Stimulated activated naive B cell treated with anti-CD40 and anti-IgM and Interleukin-4, amounts not matched to agents 10 μg/mL and 1 μg/mL and 100 μg/mL, for 72 hours (primary cell): ENCODE results near the gene NDST1.

Experiments
- ATAC-seq, 2 donors: fragments of 150-1000 bp; cut with Tn5 transposase; replicated peaks; 2 replicates each; pipeline ENCODE4 v1.10.0; 2021; ENCODE audit warnings: moderate library complexity in 1 of 2
- DNase-seq: peaks from one replicate; pipeline ENCODE4 v3.0.0; 2021
- H3K27ac Mint-ChIP-seq: one replicate; pipeline ENCODE4 v1.8.0; 2022; ENCODE audit warnings: mild to moderate bottlenecking, mixed read lengths
- H3K27me3 Mint-ChIP-seq, 2 donors: one replicate each; pipeline ENCODE4 v1.8.0; 2022; ENCODE audit warnings: mixed read lengths in 2 of 2
- H3K36me3 Mint-ChIP-seq, 2 donors: one replicate each; pipeline ENCODE4 v1.8.0; 2022; ENCODE audit warnings: mixed read lengths in 2 of 2, mild to moderate bottlenecking in 1 of 2
- H3K4me1 Mint-ChIP-seq, 2 donors: one replicate each; pipeline ENCODE4 v1.8.0; 2022; ENCODE audit warnings: mixed read lengths in 2 of 2, mild to moderate bottlenecking in 1 of 2
- H3K4me3 Mint-ChIP-seq, 2 donors: one replicate each; pipeline ENCODE4 v1.8.0; 2022; ENCODE audit warnings: mild to moderate bottlenecking in 2 of 2, mixed read lengths in 2 of 2, moderate library complexity in 1 of 2
- H3K9me3 Mint-ChIP-seq, 2 donors: one replicate each; pipeline ENCODE4 v1.8.0; 2022; ENCODE audit warnings: mixed read lengths in 2 of 2, mild to moderate bottlenecking in 1 of 2

Gene NDST1

DNA sequence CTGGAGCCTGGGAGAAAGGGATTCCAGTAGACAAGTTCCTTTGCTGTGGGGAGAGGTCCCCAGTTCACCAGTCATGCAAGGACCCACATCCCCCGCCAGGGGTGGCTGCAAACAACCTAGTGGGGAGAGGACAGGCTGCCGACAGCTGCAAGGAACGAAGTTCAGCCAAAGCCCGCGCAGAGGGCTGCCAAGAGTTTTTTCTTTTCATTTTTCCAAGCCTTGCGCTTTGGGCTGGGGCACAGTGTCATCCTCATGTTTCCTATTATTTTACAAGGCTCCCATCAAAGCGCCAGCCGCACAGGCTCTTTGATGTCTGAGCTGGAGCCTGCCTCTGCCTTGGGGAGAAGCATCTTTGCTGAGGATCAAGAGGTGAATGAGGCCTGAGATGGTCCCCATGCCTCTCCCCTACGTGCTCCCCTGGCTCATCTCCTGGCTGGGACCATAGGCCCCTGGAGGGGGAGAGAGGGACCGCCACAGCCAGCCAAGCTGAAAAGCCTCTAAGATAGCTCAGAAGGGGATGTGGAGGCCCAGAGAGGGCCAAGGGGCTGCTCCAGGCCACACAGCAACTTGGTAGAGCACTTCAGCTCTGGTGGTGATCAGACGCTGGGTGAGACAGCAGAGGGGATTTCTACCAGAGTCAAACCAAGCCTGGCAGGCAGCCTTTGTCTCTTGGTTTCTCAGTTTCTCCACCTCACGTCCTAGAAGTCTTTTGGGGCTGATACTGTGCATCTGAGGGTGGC, 82.1 kb downstream of the NDST1 start:
- no peak for DNase-seq

DNA sequence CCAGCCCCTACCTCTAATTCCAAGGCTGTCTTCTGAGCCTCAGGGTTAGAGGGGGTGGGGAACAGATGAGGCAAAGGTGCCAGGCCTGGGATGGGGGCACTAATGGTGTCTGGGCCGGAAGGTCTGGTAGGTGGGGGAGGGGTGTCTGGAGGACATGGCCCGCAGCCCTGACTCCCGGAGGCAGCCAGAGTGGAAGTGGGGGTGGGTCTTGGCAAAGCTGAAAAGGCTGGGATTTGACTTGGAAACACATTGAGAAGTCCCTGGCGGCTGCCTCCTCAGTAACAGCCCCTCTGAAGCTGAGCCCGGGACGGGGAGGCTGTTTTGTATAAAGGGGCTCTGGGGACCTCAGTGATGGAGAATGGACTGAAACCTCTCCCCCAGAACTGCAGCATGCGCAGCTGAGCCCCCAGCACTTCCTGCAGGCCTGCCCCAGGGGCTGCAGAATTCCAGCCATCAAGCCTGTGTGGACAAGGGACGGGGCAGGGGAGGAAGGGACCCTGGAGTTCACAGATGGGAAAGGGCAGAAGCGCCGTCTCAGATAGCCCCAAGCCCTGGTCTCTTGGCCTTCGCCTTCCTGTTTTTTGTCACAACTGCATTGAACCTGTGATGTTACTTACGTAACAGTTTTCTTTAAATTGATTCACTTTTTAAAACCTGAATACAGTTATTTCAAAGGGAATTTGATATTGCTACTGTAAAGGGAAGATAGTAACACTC, 83.2 kb downstream of the NDST1 start:
- peaks cover 2 to 3% of the 10 kb centered on the region in 2 donors for H3K4me1 Mint-ChIP-seq
- H3K36me3 Mint-ChIP-seq: no peaks in the 10 kb centered on the region
- H3K9me3 Mint-ChIP-seq: no peaks in the 10 kb centered on the region
- no peak overlapping the region for H3K4me3 Mint-ChIP-seq
- ATAC-seq: no peak
- H3K27ac Mint-ChIP-seq: no peak overlapping the region
- no peak for DNase-seq
- no peaks in the 10 kb centered on the region for H3K27me3 Mint-ChIP-seq

More for the DNA sequence above, 82.1 kb downstream of the NDST1 start:
- no peaks in the 10 kb centered on the region for H3K27me3 Mint-ChIP-seq
- H3K4me3 Mint-ChIP-seq: no peak overlapping the region
- ATAC-seq: peak in 1 of 2 donors; percentile 25
- H3K4me1 Mint-ChIP-seq: no peaks in the 10 kb centered on the region
- H3K9me3 Mint-ChIP-seq: no peaks in the 10 kb centered on the region
- H3K36me3 Mint-ChIP-seq: no peaks in the 10 kb centered on the region
- no peak overlapping the region for H3K27ac Mint-ChIP-seq

DNA sequence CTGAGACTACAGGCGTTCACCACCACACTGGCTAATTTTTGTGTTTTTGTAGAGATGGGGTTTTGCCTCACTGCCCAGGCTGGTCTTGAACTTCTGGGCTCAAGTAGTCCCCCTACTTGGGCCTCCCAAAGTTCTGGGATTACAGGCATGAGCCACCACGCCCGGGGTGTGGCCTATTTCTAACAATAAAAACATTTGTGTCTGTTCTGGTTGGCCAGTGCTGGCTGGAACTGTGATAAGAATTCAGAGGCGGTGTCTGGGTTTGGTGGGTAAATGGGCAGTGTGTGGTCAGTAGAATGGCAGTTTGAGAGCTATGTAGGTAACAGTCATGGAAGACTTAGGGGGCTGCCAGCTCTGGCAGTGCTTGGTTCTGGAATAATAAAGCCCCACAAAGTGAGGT, 85.7 kb downstream of the NDST1 start:
- no peak for ATAC-seq
- Mint-ChIP-seq H3K27me3 (no peaks in the 10 kb centered on the region), H3K27ac (no peak overlapping the region), H3K9me3 (no peaks in the 10 kb centered on the region), H3K4me3 (no peak overlapping the region), H3K4me1 (peaks cover 12 to 19% of the 10 kb centered on the region in 2 donors), H3K36me3 (no peaks in the 10 kb centered on the region)
- no peak for DNase-seq

DNA sequence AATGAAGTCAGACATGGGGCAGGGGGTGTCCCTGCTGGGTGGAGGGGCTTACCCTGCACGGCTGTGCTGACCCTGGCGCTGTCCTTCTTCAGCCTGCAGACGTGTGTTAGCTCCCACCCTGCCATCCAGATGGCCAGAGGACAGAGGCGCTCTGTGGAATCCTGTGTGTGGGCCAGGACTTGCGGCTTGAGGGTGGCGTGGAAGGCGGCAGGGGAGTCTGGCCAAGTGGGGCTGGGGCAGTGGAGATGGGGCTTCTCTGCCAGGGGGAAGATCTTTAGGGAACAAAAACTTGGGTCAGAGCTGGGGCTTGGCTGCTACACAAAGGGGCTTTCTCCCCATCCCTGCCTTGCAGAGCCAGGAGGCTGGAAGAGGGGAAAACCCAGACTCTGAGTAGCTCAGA, 86.1 kb downstream of the NDST1 start:
- DNase-seq (no peak), ATAC-seq (no peak)
- H3K36me3 Mint-ChIP-seq: no peaks in the 10 kb centered on the region
- peaks cover 12 to 19% of the 10 kb centered on the region in 2 donors for H3K4me1 Mint-ChIP-seq
- H3K4me3 Mint-ChIP-seq: no peak overlapping the region
- H3K27me3 Mint-ChIP-seq: no peaks in the 10 kb centered on the region
- H3K27ac Mint-ChIP-seq: no peak overlapping the region
- no peaks in the 10 kb centered on the region for H3K9me3 Mint-ChIP-seq

DNA sequence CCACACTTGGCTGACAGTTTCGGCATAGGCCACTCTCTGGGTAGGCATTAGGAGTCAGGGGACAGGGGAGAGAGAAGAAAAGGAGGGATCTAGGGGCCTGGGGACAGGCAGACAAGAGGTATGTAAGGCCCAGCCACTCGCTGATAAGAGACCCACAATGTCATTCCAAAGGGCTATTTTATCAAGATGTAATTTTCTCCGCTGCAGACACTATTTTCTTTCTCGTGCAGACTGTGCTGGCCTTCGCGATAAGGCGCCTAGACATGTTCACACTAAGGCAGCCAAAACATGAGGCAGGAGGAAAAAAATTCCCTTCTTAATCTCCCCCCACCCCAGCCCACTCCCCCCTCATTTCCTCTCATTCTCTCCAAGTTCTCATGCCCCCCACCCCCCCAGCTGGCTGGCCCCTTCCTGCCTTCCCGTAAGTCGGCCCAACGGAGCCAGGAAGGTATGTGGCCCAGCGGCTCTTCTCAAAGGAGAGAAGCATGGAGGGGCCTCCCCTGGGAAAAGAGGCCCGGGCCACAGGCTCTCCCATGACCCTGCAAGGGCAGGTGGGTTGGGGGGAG, 87.6 kb downstream of the NDST1 start:
- H3K4me1 Mint-ChIP-seq: peaks cover 12 to 19% of the 10 kb centered on the region in 2 donors
- no peak overlapping the region for H3K27ac Mint-ChIP-seq
- no peaks in the 10 kb centered on the region for H3K27me3 Mint-ChIP-seq
- DNase-seq: no peak
- no peaks in the 10 kb centered on the region for H3K9me3 Mint-ChIP-seq
- no peaks in the 10 kb centered on the region for H3K36me3 Mint-ChIP-seq
- no peak overlapping the region for H3K4me3 Mint-ChIP-seq
- no peak for ATAC-seq

DNA sequence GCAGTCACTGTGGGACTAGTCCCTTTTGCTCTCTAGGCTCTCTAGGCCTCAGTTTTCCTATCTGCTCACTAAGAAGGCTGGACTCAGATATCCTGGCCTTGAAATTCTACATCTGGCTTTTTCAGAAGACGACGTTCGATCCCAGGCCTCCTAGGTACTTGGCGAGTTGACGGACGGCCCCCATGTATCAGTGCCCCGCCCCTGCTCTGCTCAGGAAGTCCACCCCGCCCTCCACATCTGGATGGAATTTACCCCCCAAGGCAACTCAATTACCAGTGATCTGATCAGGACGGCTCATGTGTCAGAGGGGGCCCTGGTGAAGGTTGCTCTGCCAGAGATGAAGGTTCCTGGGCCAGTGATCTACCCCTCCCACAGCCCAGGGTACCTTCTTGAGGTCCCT, 88.4 kb downstream of the NDST1 start:
- Mint-ChIP-seq H3K27ac (no peak overlapping the region), H3K27me3 (no peaks in the 10 kb centered on the region), H3K36me3 (no peaks in the 10 kb centered on the region), H3K4me3 (no peak overlapping the region), H3K4me1 (peaks cover 12 to 19% of the 10 kb centered on the region in 2 donors), H3K9me3 (no peaks in the 10 kb centered on the region)
- ATAC-seq (no peak), DNase-seq (no peak)

DNA sequence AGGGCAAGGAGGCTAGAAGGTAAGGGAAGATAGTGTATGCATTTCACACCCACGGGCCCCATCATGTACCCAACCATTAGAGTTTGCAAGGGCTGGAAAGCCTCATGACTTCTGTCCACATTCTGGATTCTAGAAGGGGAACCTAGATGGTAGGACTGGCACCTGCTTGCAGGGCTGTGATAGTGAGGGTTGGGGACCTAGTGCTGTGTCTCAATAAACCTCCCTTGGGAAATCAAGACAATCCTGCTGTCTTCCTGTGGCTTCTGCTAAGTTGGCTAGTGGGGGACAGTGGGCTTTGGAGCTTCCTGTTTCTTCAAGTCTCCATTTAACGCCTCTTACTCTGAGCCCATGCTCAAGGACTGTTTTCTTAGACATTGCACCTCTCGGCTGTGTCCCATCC, 88.9 kb downstream of the NDST1 start:
- no peak overlapping the region for H3K4me3 Mint-ChIP-seq
- ATAC-seq (no peak), DNase-seq (no peak)
- no peaks in the 10 kb centered on the region for H3K27me3 Mint-ChIP-seq
- H3K4me1 Mint-ChIP-seq: peaks cover 12 to 19% of the 10 kb centered on the region in 2 donors
- no peaks in the 10 kb centered on the region for H3K36me3 Mint-ChIP-seq
- no peaks in the 10 kb centered on the region for H3K9me3 Mint-ChIP-seq
- no peak overlapping the region for H3K27ac Mint-ChIP-seq

DNA sequence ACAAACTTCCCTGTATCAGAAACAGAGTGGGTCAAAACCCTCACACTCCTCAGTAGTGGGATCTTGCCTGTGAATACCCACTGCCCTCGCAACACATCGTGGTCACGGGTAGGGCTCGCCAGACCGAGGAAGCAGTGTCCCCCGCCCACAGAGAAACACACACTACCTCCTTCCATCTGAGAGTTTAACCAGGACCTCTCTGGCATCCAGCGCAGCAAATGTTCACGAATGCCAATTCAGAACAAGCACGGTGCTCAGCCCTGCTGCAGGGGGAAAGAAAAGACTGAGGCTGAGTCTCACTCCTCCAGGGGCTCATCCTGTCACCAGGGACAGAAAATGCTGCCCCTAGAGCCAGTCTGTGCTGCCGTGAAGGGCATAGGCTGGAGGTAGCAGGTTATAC, 90.1 kb downstream of the NDST1 start:
- no peaks in the 10 kb centered on the region for H3K9me3 Mint-ChIP-seq
- no peak overlapping the region for H3K27ac Mint-ChIP-seq
- no peak for DNase-seq
- H3K27me3 Mint-ChIP-seq: no peaks in the 10 kb centered on the region
- H3K36me3 Mint-ChIP-seq: no peaks in the 10 kb centered on the region
- peaks cover 12 to 19% of the 10 kb centered on the region in 2 donors for H3K4me1 Mint-ChIP-seq
- no peak for ATAC-seq
- no peak overlapping the region for H3K4me3 Mint-ChIP-seq

DNA sequence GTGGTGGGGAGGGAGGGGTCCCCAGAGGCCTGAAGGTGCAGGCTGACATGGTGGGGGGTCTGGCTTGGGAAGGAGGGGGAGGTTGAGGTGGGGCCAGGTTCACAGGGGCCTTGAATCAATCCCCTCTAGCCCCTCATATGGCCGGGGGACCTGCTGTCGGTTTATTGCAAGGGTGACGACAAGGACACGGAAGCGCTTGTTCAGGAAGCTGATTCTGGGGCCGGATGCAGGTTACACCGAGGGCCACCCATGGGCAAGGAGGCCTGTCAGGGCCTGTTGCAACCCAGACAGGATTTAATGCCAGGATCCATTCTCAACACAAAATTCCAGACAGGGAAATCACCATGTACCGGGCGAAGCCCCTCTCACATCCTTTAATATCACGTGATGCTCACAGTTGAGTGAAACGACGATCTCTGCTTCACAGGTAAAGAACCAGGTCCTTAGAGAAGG, 90.9 kb downstream of the NDST1 start:
- no peak for ATAC-seq
- no peak for DNase-seq
- Mint-ChIP-seq H3K4me1 (peaks cover 12 to 19% of the 10 kb centered on the region in 2 donors), H3K9me3 (no peaks in the 10 kb centered on the region), H3K4me3 (no peak overlapping the region), H3K36me3 (no peaks in the 10 kb centered on the region), H3K27ac (no peak overlapping the region), H3K27me3 (no peaks in the 10 kb centered on the region)

DNA sequence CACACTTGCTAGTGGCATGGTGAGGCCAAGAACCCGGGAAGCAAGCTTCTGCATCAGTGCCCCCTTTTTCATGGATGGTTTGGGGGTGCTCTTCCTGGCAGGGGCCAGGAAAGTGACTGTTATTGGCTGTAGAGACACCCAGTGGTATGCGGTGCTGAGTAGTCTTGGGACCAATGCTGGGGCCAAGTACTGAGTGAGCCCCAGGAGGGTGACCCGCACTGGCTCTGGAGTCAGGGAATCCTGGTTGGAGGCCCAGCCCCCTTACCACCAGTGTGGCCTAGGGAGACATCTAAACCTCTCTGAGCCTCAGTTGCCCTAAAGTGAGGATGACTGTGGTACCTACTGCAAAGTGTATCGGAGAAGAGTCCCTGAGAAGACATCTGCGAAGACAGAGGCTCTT, 91.3 kb downstream of the NDST1 start:
- H3K9me3 Mint-ChIP-seq: no peaks in the 10 kb centered on the region
- H3K4me3 Mint-ChIP-seq: no peak overlapping the region
- no peak for DNase-seq
- peaks cover 12 to 19% of the 10 kb centered on the region in 2 donors for H3K4me1 Mint-ChIP-seq
- no peak for ATAC-seq
- no peak overlapping the region for H3K27ac Mint-ChIP-seq
- no peaks in the 10 kb centered on the region for H3K36me3 Mint-ChIP-seq
- no peaks in the 10 kb centered on the region for H3K27me3 Mint-ChIP-seq

DNA sequence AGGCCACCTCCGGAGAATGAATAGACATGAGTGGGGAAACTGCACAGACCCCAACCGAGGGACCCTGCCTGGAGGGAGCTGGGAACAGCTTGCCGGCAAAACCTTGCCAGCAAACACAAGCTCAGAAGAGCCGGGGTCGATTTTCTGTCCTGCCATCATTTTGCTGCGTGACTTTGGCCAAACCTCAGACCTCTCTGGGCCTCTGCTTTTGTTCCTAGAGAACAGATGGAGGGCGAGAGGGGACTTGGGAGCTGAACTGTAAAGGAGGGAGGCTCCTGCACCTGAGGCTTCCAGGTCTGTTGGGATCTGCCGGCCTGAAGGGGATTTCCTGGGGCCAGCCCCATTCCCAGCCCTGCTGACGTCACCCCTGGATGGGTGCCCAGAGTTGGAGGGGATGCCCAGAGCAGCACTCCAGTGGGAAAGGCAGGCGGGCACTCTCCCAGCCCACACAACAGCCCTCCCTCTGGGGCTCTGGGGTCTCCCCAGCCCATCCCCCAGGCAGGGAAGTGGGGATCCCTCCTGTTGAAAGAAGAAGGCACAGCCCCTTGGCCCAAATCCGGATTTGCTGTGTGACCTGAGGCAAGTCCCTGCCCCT, 92.1 kb downstream of the NDST1 start:
- ATAC-seq (no peak), DNase-seq (no peak)
- Mint-ChIP-seq H3K36me3 (no peaks in the 10 kb centered on the region), H3K27ac (no peak overlapping the region), H3K4me1 (peaks cover 12 to 19% of the 10 kb centered on the region in 2 donors), H3K27me3 (no peaks in the 10 kb centered on the region), H3K9me3 (no peaks in the 10 kb centered on the region), H3K4me3 (no peak overlapping the region)

DNA sequence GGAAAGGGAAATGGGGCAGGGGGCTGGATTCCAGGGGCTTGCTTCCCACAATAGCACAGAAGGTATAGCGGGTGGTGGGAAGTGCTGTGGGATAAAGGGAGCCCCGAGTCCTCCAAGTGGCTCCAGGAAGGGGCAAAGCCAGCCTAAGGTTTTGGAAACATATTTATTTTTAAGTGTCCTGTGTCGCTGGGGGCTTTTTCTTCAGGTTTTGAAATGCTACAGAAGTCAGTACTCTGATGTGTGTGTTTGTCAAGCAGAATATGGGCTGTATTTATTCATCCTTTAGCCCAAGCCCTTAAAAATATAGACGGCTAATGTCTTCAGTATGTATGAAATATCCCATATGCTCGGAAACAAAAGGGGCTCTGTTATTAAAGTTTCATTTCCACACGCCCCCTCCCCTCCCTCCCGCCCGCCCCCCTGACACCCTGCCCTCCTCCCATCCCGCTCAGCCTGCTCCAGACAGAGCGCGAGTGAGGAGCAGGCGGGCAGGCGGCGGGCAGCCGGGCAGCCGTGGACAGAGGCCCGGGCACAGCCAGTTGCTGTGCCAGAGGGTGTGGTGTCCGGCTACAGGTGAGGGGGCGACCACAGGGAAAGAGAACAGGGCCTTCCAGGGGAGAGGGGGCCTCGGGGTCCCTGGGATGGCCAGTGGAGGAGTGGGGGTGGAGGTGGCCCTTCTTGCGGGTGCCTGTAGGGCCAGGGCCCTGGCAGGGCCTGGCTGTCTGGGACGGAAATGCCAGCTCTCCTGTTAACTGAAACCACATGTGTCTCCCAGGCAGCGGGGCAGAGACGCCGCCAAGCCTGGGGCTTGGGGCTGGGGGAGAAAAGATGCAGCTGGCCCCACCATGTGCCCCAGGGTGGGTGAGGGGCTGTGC, 92.9 kb downstream of the NDST1 start:
- H3K4me1 Mint-ChIP-seq: peaks cover 12 to 19% of the 10 kb centered on the region in 2 donors
- H3K36me3 Mint-ChIP-seq: no peaks in the 10 kb centered on the region
- no peaks in the 10 kb centered on the region for H3K27me3 Mint-ChIP-seq
- no peak for DNase-seq
- H3K27ac Mint-ChIP-seq: peak overlapping the region; percentile 66
- no peak overlapping the region for H3K4me3 Mint-ChIP-seq
- no peak for ATAC-seq
- no peaks in the 10 kb centered on the region for H3K9me3 Mint-ChIP-seq

DNA sequence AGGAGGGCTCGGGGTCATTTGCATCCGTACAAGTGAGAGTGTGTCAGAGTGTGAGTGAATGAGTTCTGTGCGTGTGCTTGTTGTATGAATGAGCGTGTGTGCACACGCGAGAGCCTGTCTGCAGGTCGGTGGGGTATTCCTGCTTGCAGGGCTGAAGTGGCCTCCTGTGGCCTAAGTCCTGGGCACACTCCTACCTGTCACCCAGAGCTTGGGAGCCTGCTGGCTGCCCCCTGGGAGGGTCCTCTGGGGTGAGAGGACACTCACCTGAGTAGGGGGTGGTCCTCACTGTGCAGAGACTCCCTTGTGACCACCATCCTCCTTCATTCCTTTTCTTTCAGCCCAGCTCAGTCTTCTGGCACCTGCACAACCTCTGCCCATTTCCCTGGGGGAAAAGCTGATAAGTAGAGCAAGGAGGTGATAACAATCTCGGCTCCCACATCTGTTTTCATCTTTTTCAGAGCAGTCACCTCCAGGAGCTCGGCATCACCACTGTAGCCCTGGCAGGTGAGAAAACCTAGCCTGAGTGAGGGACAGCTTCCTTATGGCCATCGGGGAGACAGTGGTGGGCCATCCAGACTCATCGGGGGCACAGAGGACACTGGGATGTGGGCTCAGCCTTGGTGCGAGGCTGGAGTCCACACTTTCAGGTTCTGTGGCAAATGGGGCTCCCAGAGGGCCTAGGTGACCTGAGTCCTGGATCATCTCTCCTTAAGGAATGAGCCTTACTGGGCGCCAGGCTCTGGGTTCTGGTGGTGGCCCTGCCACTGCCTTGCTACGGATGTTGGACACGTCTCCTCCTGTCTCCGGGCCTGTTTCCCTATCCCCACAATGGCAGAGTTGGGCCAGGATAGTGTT, 93.8 kb downstream of the NDST1 start:
- Mint-ChIP-seq H3K27ac (peak overlapping the region; percentile 66), H3K36me3 (no peaks in the 10 kb centered on the region), H3K4me3 (no peak overlapping the region), H3K4me1 (peaks cover 5 to 11% of the 10 kb centered on the region in 2 donors), H3K9me3 (no peaks in the 10 kb centered on the region), H3K27me3 (no peaks in the 10 kb centered on the region)
- ATAC-seq (no peak), DNase-seq (no peak)
